ENCODE measurements around the gene C1QL1. TPM values are rescaled to one million over a fixed set of nuclear protein-coding genes. Genes with fewer than 3 reads are reported as not detected.
A peak's percentile ranks its signal among the peaks of the same experiment; 100 is the strongest.

The C1QL1 gene
- total RNA-seq, 1 donor from 2014 or later, result 0.97 TPM

- DNase-seq (ENCODE audit: low spot score), result no peak
- intact Hi-C loops (cut with DNase I), result no loop called here
Measured at GRCh38 chr17:44935116-44935515, 33.0 kb downstream of the C1QL1 start.

- intact Hi-C loops (cut with DNase I), result no loop called here
- DNase-seq (ENCODE audit: low spot score), result no peak
Measured at GRCh38 chr17:44934745-44935105, 33.4 kb downstream of the C1QL1 start.

DNA sequence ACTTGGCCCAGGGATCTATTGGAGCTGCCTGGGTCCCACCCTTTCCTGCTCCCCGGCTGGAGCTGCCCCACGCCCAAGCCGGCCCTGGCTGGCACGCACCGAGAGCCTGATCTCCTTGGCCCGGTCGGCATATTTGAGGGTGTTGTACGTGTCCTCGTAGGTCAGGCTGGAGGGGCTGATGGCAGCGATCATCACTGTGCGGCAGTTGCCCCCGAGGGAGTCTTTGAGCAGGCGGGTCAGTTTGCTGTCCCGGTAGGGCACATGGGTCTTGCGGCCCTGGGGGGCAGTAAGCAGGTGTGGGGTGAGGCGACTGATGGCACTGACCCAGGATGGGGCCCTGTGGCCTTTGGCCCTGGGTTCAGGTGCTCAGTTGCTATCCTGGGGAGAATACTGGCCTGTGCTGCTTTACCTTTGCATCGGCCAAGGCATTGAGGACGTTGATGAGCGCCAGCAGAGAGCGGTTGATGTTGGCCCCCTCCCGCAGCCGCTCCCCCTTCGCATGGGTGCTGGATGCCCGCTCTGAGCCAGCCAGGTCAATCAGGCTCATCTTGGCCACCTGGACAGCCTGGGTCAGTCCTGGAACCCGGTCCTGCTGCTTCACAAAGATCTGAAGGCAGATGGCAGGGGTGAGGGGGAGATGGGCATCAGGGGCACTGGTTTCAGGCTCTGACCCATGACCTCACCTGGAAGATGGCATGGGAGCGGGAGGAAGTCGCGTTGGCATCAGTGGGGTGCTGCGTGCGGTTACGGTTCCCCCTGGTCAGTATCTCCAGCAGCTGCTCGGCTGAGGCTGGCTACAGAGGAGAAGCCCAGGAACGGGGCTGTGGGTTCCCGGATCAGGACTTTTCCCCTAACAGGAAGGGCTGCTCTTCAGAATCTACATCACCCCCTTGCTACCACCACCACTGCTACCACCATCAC, 34.0 kb downstream of the C1QL1 start:
- no peak for DNase-seq (ENCODE audit: low spot score)
- intact Hi-C loops (cut with DNase I), result no loop called here

DNA sequence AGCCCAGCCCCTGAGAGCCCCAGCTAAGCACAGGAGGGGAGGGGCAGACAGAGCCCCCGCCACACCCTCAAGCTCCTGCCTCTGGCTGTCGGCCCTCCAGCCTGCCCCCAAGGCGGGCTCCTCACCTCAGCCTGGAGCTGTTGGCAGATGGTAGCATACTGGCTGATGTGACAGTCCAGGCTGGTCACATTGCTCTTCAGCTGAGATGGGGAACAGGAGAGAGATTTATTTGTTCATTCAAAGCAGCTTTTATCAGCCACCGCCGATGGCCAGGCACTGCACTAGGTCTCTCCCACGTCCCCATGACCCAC, 35.4 kb downstream of the C1QL1 start:
- no peak for DNase-seq (ENCODE audit: low spot score)
- intact Hi-C loops (cut with DNase I), result no loop called here

- DNase-seq (ENCODE audit: low spot score), result no peak
- intact Hi-C loops (cut with DNase I), result no loop called here
Measured at GRCh38 chr17:44932096-44932786, 35.9 kb downstream of the C1QL1 start.

DNA sequence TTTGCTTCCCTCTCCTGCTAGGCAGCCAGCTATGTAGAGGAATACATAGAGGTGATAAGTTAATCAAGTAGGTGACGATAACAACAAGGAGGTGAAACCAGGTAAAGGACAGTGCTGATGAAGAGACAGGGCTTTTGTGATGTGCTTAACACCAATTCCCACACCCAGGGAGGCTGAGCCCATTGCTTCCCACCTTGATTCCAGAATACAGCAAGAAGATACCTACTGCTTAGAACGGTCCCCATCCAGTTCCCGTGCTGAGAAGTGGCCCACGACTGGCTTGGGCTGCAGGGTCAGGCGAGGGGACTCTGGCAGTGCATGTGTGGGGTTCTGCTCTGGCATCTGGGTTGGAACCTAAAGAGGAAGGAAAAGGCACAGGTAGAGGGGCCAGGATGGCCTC, 36.7 kb downstream of the C1QL1 start:
- no peak for DNase-seq (ENCODE audit: low spot score)
- intact Hi-C loops (cut with DNase I), result no loop called here

DNA sequence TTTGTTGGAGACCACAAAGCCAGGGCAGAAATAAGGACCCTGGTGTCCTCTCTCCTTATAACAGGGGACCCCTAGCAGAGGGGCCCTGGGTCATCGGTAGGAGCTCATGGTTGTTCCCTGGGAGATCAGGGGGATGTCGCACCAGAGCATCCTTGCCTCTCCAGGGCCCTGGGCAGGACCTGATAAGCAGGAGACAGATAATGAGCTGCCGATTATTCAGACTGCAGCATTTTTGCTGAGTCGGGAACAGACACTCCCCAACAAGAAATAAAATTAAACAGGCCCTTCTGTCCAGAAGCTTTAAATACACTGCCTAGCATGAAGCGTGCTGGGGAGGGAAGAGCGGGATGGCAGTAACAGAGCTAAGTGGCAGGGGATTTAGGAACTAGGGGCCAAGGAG, 37.4 kb downstream of the C1QL1 start:
- intact Hi-C loops (cut with DNase I), result no loop called here
- no peak for DNase-seq (ENCODE audit: low spot score)

- intact Hi-C loops (cut with DNase I), result loop anchor here (10.0 kb wide), 1 partner anchor 266 kb away; no protein-coding TSS in a partner anchor
- DNase-seq (ENCODE audit: low spot score), result peak; percentile 73
Measured at GRCh38 chr17:44928950-44929720, 39.0 kb downstream of the C1QL1 start.

GRCh38 chr17:44928136-44928535, 40.0 kb downstream of the C1QL1 start:
- intact Hi-C loops (cut with DNase I), result loop anchor here (10.0 kb wide), 1 partner anchor 267 kb away; no protein-coding TSS in a partner anchor
- DNase-seq (ENCODE audit: low spot score), result peak; percentile 56

DNA sequence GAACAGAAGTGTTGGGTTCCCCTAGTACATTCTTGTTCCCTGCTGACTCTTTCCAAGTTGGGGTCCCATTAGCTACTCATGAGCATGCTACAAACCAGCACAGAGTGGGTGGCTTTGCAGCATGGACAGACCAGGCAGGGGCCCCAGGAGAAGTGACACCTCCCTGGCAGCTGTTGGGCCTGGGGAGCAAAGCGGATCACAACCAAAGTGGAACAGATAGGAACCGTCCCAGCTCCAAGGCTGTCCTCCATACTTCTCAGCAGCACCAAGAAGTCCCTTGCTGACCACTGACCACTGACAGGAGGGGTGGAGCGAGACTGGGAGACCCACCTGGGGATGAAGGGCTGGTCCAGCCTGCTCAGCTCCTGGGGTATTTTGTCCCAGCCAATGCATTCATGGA, 40.4 kb downstream of the C1QL1 start:
- DNase-seq (ENCODE audit: low spot score), result peak; percentile 36
- intact Hi-C loops (cut with DNase I), result loop anchor here (10.0 kb wide), 1 partner anchor 267 kb away; no protein-coding TSS in a partner anchor

DNA sequence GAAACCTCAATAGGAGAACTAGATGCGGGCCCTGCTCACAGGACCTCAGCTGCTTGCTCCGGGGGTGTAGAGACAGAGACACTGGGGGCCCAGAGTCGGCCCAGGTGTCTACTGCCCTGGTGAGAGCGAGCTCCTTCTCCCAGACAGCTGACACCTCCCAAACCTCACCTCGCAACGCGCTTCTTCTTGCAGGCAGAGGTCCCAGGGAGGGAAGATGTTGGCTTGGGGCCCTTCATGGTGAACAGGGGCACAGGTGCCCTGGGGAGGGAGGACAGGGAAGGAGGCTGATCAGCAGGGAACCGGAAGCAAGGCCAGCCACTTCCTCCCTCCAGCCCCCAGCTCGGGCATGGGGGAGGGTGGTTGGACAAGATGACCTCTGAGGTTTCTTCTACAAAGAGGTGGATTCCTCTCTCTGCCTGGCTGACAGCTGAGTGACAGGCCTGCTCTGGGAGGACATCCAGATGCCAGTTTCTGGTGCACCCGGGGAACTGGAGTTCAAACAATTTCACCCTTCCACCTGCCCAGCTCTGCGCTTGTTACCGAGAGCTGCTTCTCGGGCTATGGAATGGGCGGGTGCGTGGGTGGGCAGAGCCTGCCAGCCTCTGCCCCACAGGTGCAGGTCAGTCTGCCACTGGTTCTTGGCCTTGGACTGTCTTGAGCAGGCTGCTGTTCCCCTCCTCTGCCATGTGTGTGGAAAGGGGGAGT, 41.1 kb downstream of the C1QL1 start:
- peak; percentile 70 for DNase-seq (ENCODE audit: low spot score)
- intact Hi-C loops (cut with DNase I), result loop anchor here (10.0 kb wide), 1 partner anchor 268 kb away; no protein-coding TSS in a partner anchor

DNA sequence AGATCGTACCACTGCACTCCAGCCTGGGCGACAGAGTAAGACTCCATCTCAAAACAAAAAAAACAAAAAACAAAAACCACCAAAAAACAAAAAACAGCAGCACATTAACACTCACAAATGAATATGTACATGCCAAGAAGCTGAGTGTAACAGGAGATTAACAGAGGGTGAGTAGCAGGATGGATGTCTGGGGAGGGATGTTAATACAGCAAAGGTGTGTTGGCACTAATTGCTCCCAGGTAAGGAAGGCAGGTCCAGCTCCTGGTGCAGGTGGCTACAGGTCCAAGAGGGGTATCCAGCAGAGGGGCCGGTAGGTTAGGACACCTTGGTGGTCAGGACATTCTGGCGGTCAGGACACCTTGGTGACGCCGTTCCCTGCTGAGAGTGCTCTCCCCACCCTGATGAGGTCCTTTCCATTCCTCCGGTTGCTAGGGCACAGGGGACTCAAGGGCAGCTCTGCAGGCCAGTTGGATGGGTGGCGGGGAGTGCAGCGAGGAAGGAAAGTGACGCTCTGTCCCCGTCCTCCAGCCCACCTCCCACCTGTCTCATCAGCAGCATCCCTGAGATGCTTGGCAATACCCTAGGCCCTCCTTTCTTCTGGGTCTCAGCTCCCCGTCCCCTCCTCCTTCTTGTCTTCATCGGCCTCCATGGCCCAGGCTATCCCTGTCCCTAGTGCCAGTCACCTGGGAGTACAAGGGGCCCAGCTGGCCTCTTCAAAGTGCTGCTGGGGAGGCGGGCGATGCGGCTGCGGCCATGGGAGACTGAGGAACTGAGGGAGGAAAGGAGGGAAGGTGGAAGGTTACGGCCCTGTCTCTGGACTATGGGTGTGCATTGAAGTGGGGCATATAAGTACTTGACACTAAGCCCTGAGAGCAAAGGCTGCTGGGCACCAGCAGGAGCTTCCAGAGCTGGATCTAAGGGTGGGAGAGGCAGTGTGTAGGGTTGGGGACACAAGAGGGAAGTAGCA, 42.1 kb downstream of the C1QL1 start:
- intact Hi-C loops (cut with DNase I), result loop anchor here (10.0 kb wide), 1 partner anchor 269 kb away; no protein-coding TSS in a partner anchor
- peak; percentile 57 for DNase-seq (ENCODE audit: low spot score)

DNA sequence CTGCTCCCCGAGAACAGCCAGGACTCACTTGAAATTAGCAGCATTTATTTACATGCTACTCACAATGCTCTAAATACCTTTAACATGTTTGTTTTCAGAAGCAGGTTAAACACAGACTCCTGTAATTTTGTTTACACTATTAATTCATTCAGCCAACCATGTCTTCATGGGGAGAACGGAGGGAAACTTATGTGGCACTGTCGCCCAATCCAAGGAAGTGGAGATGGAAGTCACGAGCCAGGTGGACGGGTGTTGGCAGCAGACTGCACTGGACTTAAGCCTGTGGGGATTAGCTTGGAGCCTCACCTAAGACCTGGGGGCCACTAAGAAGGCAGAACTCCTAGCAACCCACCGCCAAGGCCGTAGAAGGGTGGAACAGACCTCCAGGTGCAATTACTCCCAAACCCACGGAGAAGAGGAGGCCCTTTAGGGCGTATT, 44.0 kb downstream of the C1QL1 start:
- intact Hi-C loops (cut with DNase I), result loop anchor here (5.0 to 10.0 kb wide), 2 partner anchors 173 to 271 kb away; no protein-coding TSS in a partner anchor
- DNase-seq (ENCODE audit: low spot score), result peak; percentile 26

- peak; percentile 35 for DNase-seq (ENCODE audit: low spot score)
Measured at GRCh38 chr17:44922746-44923470, 45.2 kb downstream of the C1QL1 start.

DNA sequence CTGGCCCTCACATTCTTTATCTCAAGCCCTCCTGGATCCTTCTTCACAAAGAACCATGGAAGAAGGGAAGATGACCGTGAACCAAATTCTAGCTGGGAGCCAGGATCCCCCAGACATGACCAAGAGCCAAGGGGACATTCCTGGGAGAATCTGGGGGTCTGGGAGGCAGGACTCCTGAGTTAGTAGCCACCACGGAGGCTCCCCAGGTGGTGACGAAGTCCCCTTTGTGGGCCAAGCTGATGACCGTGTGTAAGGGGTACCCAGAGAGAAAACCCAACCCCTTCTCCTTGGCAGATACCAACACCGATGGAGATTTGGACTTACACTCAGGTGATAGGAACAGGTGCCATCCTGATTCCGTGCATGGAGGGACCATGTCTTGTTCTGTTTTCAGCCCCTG, 46.0 kb downstream of the C1QL1 start:
- DNase-seq (ENCODE audit: low spot score), result peak; percentile 61
- intact Hi-C loops (cut with DNase I), result loop anchor here (5.0 to 10.0 kb wide), 2 partner anchors 175 to 273 kb away; no protein-coding TSS in a partner anchor

More at GRCh38 chr17:44922746-44923470, 45.2 kb downstream of the C1QL1 start:
- intact Hi-C loops (cut with DNase I), result loop anchor here (5.0 to 10.0 kb wide), 2 partner anchors 174 to 272 kb away; no protein-coding TSS in a partner anchor

DNA sequence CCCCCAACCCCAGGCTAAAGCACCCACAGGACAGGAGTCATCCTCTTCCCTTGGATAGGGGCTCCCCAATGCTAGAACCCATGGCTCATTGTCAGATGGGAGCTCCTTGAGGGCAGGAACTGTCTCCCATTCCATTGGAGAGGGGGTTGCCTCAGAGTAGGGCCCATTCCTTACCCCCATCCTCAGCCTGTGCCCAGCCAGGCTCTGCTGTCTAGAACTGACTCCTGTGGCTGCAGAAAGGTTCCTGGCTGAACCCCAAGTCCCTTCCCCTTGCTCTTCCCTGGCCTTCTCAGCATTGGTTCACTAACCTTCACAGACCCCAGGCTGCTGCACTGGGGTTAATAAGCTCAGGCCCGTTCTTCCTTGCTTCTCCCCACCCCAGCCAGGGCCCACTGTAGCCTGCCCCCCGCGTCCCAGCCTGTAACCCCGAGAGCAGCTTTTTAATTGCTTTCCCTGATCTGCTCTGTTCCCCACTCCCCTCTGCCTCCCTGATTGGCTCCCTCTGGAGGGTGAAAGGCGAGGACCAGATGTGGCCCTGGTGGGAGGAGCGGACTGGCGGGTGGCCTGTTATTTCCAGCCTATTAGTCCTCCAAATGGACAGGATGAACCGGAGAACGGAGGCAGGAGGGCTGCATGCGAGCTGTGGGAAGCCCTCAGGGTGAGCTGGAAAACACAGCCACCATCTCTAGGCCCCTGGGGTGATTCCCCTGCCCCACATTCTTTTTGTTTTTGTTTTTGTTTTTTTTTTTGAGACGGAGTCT, 46.8 kb downstream of the C1QL1 start:
- peak; percentile 74 for DNase-seq (ENCODE audit: low spot score)

More for the DNA sequence above, 46.8 kb downstream of the C1QL1 start:
- intact Hi-C loops (cut with DNase I), result loop anchor here (5.0 to 10.0 kb wide), 2 partner anchors 176 to 273 kb away; no protein-coding TSS in a partner anchor
